Caco-2 (cell line): ENCODE results near the gene NXNL1. TPM values are rescaled to one million over a fixed set of nuclear protein-coding genes. Genes with fewer than 3 reads are reported as not detected.

Source experiments
- BruUV-seq: library from RNA; stranded (reverse); fragments of 400-500 nt; replicated peaks from 2 replicates; lab custom pipeline; 2021; lab: Mats Ljungman, UMichigan
- CTCF ChIA-PET: fragments of 300-600 bp; sonication (Branson Sonifier 250); formaldehyde crosslinking; loops from one replicate; lab custom pipeline; 2022; ENCODE audit warnings: antibody characterized with exemption; lab: Charles Lee
- POLR2A ChIA-PET: fragments of 300-600 bp; sonication (Branson Sonifier 250); formaldehyde crosslinking; loops from one replicate; lab custom pipeline; 2022; ENCODE audit warnings: antibody characterized with exemption; lab: Charles Lee
- DNase-seq, 2 experiments: peaks; one replicate each; pipeline versions ENCODE4 v3.0.0 to v3.0.0-alpha.2; 2020 to 2022
- H3K27me3 ChIP-seq: replicated peaks from 2 replicates; pipeline ENCODE4 v1.6.0; 2011; ENCODE audit warnings: low read length; ENCODE audit not compliant: control insufficient read depth, insufficient read depth
- H3K36me3 ChIP-seq: 2 replicates; pipeline ENCODE4 v1.5.1; 2011; ENCODE audit warnings: low read length; ENCODE audit not compliant: control insufficient read depth, insufficient read depth
- H3K4me1 ChIP-seq: fragments of 250-450 bp; sonication (Bioruptor Pico); 2 replicates; pipeline ENCODE4 v1.5.1; 2020; ENCODE audit warnings: mild to moderate bottlenecking
- H3K4me3 ChIP-seq: 2 replicates; pipeline ENCODE4 v1.5.1; 2011; ENCODE audit warnings: low read depth, mild to moderate bottlenecking, control low read depth, low read length
- H3K9me3 ChIP-seq: fragments of 250-450 bp; sonication (Bioruptor Pico); 2 replicates; pipeline ENCODE4 v1.5.1; 2020; ENCODE audit warnings: mild to moderate bottlenecking, moderate library complexity
- H3K27ac Mint-ChIP-seq: one replicate; pipeline ENCODE4 v1.8.0; 2022; ENCODE audit warnings: mixed read lengths; ENCODE audit not compliant: unreplicated experiment
- H3K27me3 Mint-ChIP-seq: one replicate; pipeline ENCODE4 v1.8.0; 2022; ENCODE audit warnings: mixed read lengths; ENCODE audit not compliant: insufficient read depth, unreplicated experiment
- H3K36me3 Mint-ChIP-seq: one replicate; pipeline ENCODE4 v1.8.0; 2022; ENCODE audit warnings: mild to moderate bottlenecking, mixed read lengths; ENCODE audit not compliant: insufficient read depth, unreplicated experiment
- H3K4me1 Mint-ChIP-seq: one replicate; pipeline ENCODE4 v1.8.0; 2022; ENCODE audit warnings: low read depth, mixed read lengths; ENCODE audit not compliant: unreplicated experiment
- H3K4me3 Mint-ChIP-seq: one replicate; pipeline ENCODE4 v1.8.0; 2022; ENCODE audit warnings: mild to moderate bottlenecking, moderate library complexity, mixed read lengths; ENCODE audit not compliant: unreplicated experiment
- H3K9me3 Mint-ChIP-seq: one replicate; pipeline ENCODE4 v1.8.0; 2022; ENCODE audit warnings: mixed read lengths; ENCODE audit not compliant: unreplicated experiment
- intact Hi-C: fragments of 100-400 bp; cut with micrococcal nuclease; formaldehyde crosslinking; loops from one replicate; pipeline ENCODE4 v1.10.0; 2022; ENCODE audit not compliant: unreplicated experiment
- total RNA-seq: library from RNA; stranded (reverse); gene quantifications from 2 replicates; pipeline ENCODE4 v1.2.3, GENCODE V29; 2022
- TF ChIP-seq, protein P1 (sequence below), 2 experiments: fragments of 200-600 bp in 1 of 2; IDR thresholded peaks; 1 replicate in 1 of 2; 2 replicates in 1 of 2; pipeline versions ENCODE4 v1.5.1 to v1.8.0; 2011 to 2022; ENCODE audit warnings: antibody characterized with exemption in 1 of 2, control low read depth in 1 of 2, inconsistent platforms in 1 of 2, low read depth in 1 of 2, low read length in 1 of 2, mild to moderate bottlenecking in 1 of 2, moderate library complexity in 1 of 2; ENCODE audit not compliant: insufficient read depth in 1 of 2, severe bottlenecking in 1 of 2, unreplicated experiment in 1 of 2

Gene NXNL1
- total RNA-seq, 1 experiment from 2014 or later: not detected

DNA sequence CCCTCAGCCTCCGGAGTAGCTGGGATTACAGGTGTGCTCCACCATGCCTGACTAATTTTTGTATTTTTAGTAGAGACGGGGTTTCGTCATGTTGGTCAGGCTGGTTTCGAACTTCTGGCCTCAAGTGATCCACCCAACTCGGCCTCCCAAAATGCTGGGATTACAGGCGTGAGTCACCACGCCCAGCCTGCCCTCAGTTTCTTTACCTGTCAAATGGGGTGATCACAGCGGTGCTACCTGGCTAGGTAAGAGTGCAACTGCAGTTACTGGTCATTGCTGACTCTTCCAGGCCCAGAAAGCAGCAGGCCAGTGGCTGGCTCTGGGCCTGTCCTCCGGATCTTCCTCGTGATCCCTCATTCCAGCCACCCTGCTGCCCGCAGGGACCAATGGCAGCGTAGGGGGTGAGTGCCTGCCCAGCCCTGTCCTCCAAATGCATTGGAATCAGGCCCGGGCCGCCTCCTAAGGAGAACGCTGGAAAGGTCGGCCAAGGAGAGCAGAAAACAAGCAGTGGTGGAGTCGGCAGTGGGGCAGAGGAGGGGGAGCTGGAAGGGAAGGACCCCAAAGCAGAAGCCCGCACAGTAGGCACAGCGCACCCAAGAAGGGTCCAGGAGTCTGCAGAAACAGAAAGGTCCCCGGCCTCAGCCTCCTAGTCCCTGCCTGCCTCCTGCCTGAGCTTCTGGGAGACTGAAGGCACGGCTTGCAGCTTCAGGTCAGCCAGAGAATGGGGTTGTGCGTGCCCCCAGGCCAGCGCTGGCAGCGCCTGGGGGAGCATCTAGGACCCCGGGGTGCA is 7.8 kb upstream of the NXNL1 start:
- no peaks in the 10 kb centered on the region for H3K9me3 ChIP-seq
- no peak for DNase-seq
- TF ChIP-seq, protein P1, sequence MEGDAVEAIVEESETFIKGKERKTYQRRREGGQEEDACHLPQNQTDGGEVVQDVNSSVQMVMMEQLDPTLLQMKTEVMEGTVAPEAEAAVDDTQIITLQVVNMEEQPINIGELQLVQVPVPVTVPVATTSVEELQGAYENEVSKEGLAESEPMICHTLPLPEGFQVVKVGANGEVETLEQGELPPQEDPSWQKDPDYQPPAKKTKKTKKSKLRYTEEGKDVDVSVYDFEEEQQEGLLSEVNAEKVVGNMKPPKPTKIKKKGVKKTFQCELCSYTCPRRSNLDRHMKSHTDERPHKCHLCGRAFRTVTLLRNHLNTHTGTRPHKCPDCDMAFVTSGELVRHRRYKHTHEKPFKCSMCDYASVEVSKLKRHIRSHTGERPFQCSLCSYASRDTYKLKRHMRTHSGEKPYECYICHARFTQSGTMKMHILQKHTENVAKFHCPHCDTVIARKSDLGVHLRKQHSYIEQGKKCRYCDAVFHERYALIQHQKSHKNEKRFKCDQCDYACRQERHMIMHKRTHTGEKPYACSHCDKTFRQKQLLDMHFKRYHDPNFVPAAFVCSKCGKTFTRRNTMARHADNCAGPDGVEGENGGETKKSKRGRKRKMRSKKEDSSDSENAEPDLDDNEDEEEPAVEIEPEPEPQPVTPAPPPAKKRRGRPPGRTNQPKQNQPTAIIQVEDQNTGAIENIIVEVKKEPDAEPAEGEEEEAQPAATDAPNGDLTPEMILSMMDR (IDR thresholded peaks at IDR 0.05; ENCODE audit: insufficient read depth in 1 of 2, low read depth in 1 of 2, low read length in 1 of 2, severe bottlenecking in 1 of 2, unreplicated experiment in 1 of 2): no peak
- Mint-ChIP-seq H3K36me3 (peaks cover 13% of the 10 kb centered on the region), H3K27ac (peak overlapping the region; percentile 74), H3K4me3 (peak overlapping the region; percentile 87), H3K9me3 (no peaks in the 10 kb centered on the region), H3K4me1 (peaks cover 9% of the 10 kb centered on the region), H3K27me3 (no peaks in the 10 kb centered on the region)
- no peaks in the 10 kb centered on the region; the same call in 1 of the 2 replicates for H3K27me3 ChIP-seq
- BruUV-seq: no TSS peak
- intact Hi-C loops: loop anchor here (1.0 to 5.0 kb wide), 3 partner anchors 15 to 138 kb away; no protein-coding TSS in a partner anchor
- peaks cover 4% of the 10 kb centered on the region; the same call in 1 of the 2 replicates for H3K4me1 ChIP-seq
- ChIA-PET POLR2A (no interaction called here), CTCF (interaction anchor here (0.6 kb wide), 1 partner anchor 43 kb away, joined by 3 read pairs; the partner anchor contains the start of gene PGLS)
- H3K36me3 ChIP-seq: no peaks in the 10 kb centered on the region
- peak overlapping the region; percentile 91 for H3K4me3 ChIP-seq

DNA sequence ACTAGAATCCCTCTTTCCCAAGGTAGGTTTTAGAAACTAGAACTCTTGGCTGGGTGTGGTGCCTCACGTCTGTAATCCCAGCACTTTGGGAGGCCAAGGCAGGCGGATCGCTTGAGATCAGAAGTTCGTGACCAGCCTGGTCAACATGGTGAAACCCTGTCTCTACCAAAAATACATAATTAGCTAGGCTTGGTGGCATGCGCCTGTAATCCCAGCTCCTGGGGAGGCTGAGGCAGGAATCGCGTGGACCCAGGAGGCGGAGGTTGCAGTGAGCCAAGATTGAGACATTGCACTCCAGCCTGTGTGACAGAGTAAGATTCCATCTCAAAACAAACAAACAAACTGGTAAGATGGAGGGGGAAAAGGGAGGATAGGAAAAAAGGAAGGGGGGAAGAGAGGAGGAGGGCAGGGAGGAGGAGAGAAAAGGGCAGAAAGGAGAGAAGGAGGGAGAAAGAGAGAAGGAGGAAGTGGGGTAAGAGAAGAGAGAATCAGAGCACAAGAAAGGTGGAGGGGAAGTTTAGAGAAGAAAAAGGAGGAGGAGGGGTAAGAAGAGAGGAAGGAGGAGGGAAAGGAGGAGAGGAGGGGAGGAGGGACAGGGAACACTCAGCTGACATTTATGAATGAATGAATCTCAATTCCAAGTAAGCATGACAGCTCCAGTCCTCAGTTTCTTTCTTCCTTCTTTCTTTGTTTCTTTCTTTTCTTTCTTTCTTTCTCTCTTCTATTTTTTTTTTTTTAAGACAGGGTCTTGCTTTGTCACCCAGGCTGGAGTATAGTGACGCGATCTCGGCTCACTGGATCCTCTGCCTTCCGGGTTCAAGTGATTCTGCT is 7.0 kb upstream of the NXNL1 start:
- no peak for DNase-seq
- TF ChIP-seq, protein P1 (IDR thresholded peaks at IDR 0.05; ENCODE audit: insufficient read depth in 1 of 2, low read depth in 1 of 2, low read length in 1 of 2, severe bottlenecking in 1 of 2, unreplicated experiment in 1 of 2): no peak
- Mint-ChIP-seq H3K9me3 (no peaks in the 10 kb centered on the region), H3K27ac (no peak overlapping the region), H3K4me3 (peak overlapping the region; percentile 52), H3K4me1 (peaks cover 9% of the 10 kb centered on the region), H3K36me3 (peaks cover 13% of the 10 kb centered on the region), H3K27me3 (no peaks in the 10 kb centered on the region)
- ChIA-PET POLR2A (no interaction called here), CTCF (interaction anchor here (0.6 kb wide), 1 partner anchor 118 kb away, joined by 3 read pairs; no protein-coding TSS in a partner anchor)
- Histone ChIP-seq H3K9me3 (no peaks in the 10 kb centered on the region), H3K27me3 (no peaks in the 10 kb centered on the region; the same call in 1 of the 2 replicates), H3K36me3 (no peaks in the 10 kb centered on the region), H3K4me3 (no peak overlapping the region), H3K4me1 (peaks cover 4% of the 10 kb centered on the region; the same call in 1 of the 2 replicates)
- intact Hi-C loops: loop anchor here (2.0 to 5.0 kb wide), 2 partner anchors 120 to 139 kb away; no protein-coding TSS in a partner anchor
- no TSS peak for BruUV-seq

DNA sequence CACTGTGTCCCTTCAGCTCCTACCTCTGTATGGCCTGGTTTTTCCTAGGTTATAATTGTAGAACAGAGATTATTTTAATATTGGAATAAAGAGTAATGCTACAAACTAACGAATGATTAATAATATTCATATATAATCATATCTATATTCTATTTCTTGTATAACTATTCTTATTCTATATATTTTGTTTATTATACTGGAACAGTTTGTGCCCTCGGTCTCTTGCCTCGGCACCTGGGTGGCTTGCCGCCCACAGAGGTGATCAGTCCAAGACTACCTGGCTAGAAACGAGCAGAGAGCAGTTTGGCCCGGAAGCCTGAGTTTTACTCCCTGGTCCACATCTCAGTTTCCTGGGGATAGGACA is 5.7 kb upstream of the NXNL1 start:
- Mint-ChIP-seq H3K4me1 (peaks cover 9% of the 10 kb centered on the region), H3K27ac (no peak overlapping the region), H3K9me3 (no peaks in the 10 kb centered on the region), H3K36me3 (peaks cover 13% of the 10 kb centered on the region), H3K27me3 (no peaks in the 10 kb centered on the region), H3K4me3 (no peak overlapping the region)
- POLR2A ChIA-PET: no interaction called here
- intact Hi-C loops: loop anchor here (1.0 to 5.0 kb wide), 3 partner anchors 25 to 119 kb away; no protein-coding TSS in a partner anchor
- CTCF ChIA-PET: interaction anchor here (0.6 to 0.7 kb wide), 5 partner anchors 14 to 220 kb away, joined by 3 to 5 read pairs (median 4); no protein-coding TSS in a partner anchor
- no peaks in the 10 kb centered on the region for H3K36me3 ChIP-seq
- no peak overlapping the region for H3K4me3 ChIP-seq
- DNase-seq: no peak
- peaks cover 4% of the 10 kb centered on the region; the same call in 1 of the 2 replicates for H3K4me1 ChIP-seq
- TF ChIP-seq, protein P1 (IDR thresholded peaks at IDR 0.05; ENCODE audit: insufficient read depth in 1 of 2, low read depth in 1 of 2, low read length in 1 of 2, severe bottlenecking in 1 of 2, unreplicated experiment in 1 of 2): no peak
- BruUV-seq: no TSS peak
- H3K27me3 ChIP-seq: no peaks in the 10 kb centered on the region; the same call in 1 of the 2 replicates
- no peaks in the 10 kb centered on the region for H3K9me3 ChIP-seq
